Fibroblast of skin of back (primary cell): ENCODE measurements around the gene RNASE9.
"Not testable (repeated sequence)": the region's sequence is repeated elsewhere in the genome, so short reads cannot be mapped to it uniquely, and the experiment has no call there.

Experiments used
- DNase-seq: peaks from one replicate; pipeline ENCODE4 v3.0.0-alpha.2; 2013

RNASE9 gene

GRCh38 chr14:20515846-20516245, 45.0 kb downstream of the RNASE9 start:
- DNase-seq: no peak

- DNase-seq: no peak
Observed at GRCh38 chr14:20512177-20512905, 48.5 kb downstream of the RNASE9 start.

GRCh38 chr14:20508367-20508766, 52.5 kb downstream of the RNASE9 start:
- no peak for DNase-seq

- DNase-seq: not testable (repeated sequence)
Observed at GRCh38 chr14:20507537-20507936, 53.3 kb downstream of the RNASE9 start.

- DNase-seq: not testable (repeated sequence)
Observed at GRCh38 chr14:20506752-20507151, 54.1 kb downstream of the RNASE9 start.

- not testable (repeated sequence) for DNase-seq
Observed at GRCh38 chr14:20506276-20506675, 54.6 kb downstream of the RNASE9 start.
